ENCODE results near the gene COL6A1. TPM values are rescaled to one million over a fixed set of nuclear protein-coding genes. Genes with fewer than 3 reads are reported as not detected.

The COL6A1 gene
- total and polyA plus RNA-seq, 2 donors (not counting 3 experiments of a cell fraction or from before 2014, with no cell fraction given) = 30.1 to 42.4 TPM

- Histone ChIP-seq H4K20me1 (replicated peaks; ENCODE audit: control insufficient read depth, extremely low read depth, insufficient read depth, low read length) (no peaks in the 10 kb centered on the region), H3K4me3 (replicated peaks in 1 of 3; ENCODE audit: insufficient read depth in 1 of 3, low read depth in 1 of 3, low read length in 3 of 3) (no peak overlapping the region), H3K9me3 (replicated peaks; ENCODE audit: control insufficient read depth, insufficient read depth, low read length) (no peaks in the 10 kb centered on the region), H3K9ac (replicated peaks; ENCODE audit: extremely low read depth, insufficient read depth, low read length) (no peak overlapping the region), H3K27me3 (ENCODE audit: control insufficient read depth in 2 of 2, insufficient read depth in 2 of 2, low read length in 2 of 2) (no peaks in the 10 kb centered on the region), H3K9me1 (replicated peaks; ENCODE audit: control insufficient read depth, extremely low read depth, insufficient read depth, low read length) (no peaks in the 10 kb centered on the region), H3K27ac (ENCODE audit: insufficient read depth, low read depth, low read length) (no peak overlapping the region), H3K4me2 (ENCODE audit: insufficient read depth, low read length) (no peak overlapping the region), H2AFZ (ENCODE audit: low read depth, low read length) (no peak overlapping the region), H3K36me3 (ENCODE audit: control insufficient read depth in 2 of 2, extremely low read depth in 1 of 2, insufficient read depth in 2 of 2, low read length in 2 of 2) (no peaks in the 10 kb centered on the region), H3K4me1 (ENCODE audit: control insufficient read depth, extremely low read depth, insufficient read depth, low read length) (no peaks in the 10 kb centered on the region), H3K79me2 (ENCODE audit: control insufficient read depth, insufficient read depth, low read length) (no peaks in the 10 kb centered on the region)
- intact Hi-C loops (cut with micrococcal nuclease) = no loop called here
- ChIA-PET POLR2A (no interaction called here), CTCF (no interaction called here)
- DNase-seq (ENCODE audit: low read depth, low spot score) = no peak
- dilution Hi-C loops (cut with MboI; ENCODE audit: extremely low pct_ligation_motif_present, low sequenced_read_pairs) = no loop called here
- BruUV-seq (replicated peaks) = no TSS peak
- FAIRE-seq = no peak
- TF ChIP-seq MAX (IDR thresholded peaks at IDR 0.05; ENCODE audit: insufficient read depth, insufficient read length) (no peak), MYC (IDR thresholded peaks at IDR 0.05; ENCODE audit: low read depth, low read length) (no peak), FOS (IDR thresholded peaks at IDR 0.05; ENCODE audit: borderline replicate concordance, insufficient read depth, low read length) (no peak), EZH2 (IDR thresholded peaks at IDR 0.05; ENCODE audit: borderline replicate concordance, low read depth, low read length, severe bottlenecking) (no peak), POLR2A (IDR thresholded peaks at IDR 0.05; ENCODE audit: low read depth, low read length) (no peak)
- TF ChIP-seq, protein P1, sequence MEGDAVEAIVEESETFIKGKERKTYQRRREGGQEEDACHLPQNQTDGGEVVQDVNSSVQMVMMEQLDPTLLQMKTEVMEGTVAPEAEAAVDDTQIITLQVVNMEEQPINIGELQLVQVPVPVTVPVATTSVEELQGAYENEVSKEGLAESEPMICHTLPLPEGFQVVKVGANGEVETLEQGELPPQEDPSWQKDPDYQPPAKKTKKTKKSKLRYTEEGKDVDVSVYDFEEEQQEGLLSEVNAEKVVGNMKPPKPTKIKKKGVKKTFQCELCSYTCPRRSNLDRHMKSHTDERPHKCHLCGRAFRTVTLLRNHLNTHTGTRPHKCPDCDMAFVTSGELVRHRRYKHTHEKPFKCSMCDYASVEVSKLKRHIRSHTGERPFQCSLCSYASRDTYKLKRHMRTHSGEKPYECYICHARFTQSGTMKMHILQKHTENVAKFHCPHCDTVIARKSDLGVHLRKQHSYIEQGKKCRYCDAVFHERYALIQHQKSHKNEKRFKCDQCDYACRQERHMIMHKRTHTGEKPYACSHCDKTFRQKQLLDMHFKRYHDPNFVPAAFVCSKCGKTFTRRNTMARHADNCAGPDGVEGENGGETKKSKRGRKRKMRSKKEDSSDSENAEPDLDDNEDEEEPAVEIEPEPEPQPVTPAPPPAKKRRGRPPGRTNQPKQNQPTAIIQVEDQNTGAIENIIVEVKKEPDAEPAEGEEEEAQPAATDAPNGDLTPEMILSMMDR (IDR thresholded peaks at IDR 0.05; ENCODE audit: extremely low read depth in 1 of 2, insufficient read depth in 1 of 2, low read depth in 1 of 2, low read length in 2 of 2) = no peak
Measured at GRCh38 chr21:46045154-46045553, 63.6 kb downstream of the COL6A1 start.

- BruUV-seq (replicated peaks) = no TSS peak
- intact Hi-C loops (cut with micrococcal nuclease) (no loop called here), dilution Hi-C loops (cut with MboI; ENCODE audit: extremely low pct_ligation_motif_present, low sequenced_read_pairs) (no loop called here)
- ChIA-PET CTCF (no interaction called here), POLR2A (no interaction called here)
- Histone ChIP-seq H3K9me3 (replicated peaks; ENCODE audit: control insufficient read depth, insufficient read depth, low read length) (no peaks in the 10 kb centered on the region), H3K79me2 (ENCODE audit: control insufficient read depth, insufficient read depth, low read length) (no peaks in the 10 kb centered on the region), H3K27me3 (ENCODE audit: control insufficient read depth in 2 of 2, insufficient read depth in 2 of 2, low read length in 2 of 2) (no peaks in the 10 kb centered on the region), H3K4me2 (ENCODE audit: insufficient read depth, low read length) (no peak overlapping the region), H3K4me3 (replicated peaks in 1 of 3; ENCODE audit: insufficient read depth in 1 of 3, low read depth in 1 of 3, low read length in 3 of 3) (no peak overlapping the region), H4K20me1 (replicated peaks; ENCODE audit: control insufficient read depth, extremely low read depth, insufficient read depth, low read length) (no peaks in the 10 kb centered on the region), H3K4me1 (ENCODE audit: control insufficient read depth, extremely low read depth, insufficient read depth, low read length) (no peaks in the 10 kb centered on the region), H3K36me3 (ENCODE audit: control insufficient read depth in 2 of 2, extremely low read depth in 1 of 2, insufficient read depth in 2 of 2, low read length in 2 of 2) (no peaks in the 10 kb centered on the region), H2AFZ (ENCODE audit: low read depth, low read length) (no peak overlapping the region), H3K9me1 (replicated peaks; ENCODE audit: control insufficient read depth, extremely low read depth, insufficient read depth, low read length) (no peaks in the 10 kb centered on the region), H3K27ac (ENCODE audit: insufficient read depth, low read depth, low read length) (no peak overlapping the region), H3K9ac (replicated peaks; ENCODE audit: extremely low read depth, insufficient read depth, low read length) (no peak overlapping the region)
- DNase-seq (ENCODE audit: low read depth, low spot score) = no peak
- no peak for FAIRE-seq
- TF ChIP-seq, protein P1 (IDR thresholded peaks at IDR 0.05; ENCODE audit: extremely low read depth in 1 of 2, insufficient read depth in 1 of 2, low read depth in 1 of 2, low read length in 2 of 2) = no peak
- TF ChIP-seq MYC (IDR thresholded peaks at IDR 0.05; ENCODE audit: low read depth, low read length) (no peak), EZH2 (IDR thresholded peaks at IDR 0.05; ENCODE audit: borderline replicate concordance, low read depth, low read length, severe bottlenecking) (no peak), POLR2A (IDR thresholded peaks at IDR 0.05; ENCODE audit: low read depth, low read length) (no peak), GATA2 (IDR thresholded peaks at IDR 0.05; ENCODE audit: insufficient read depth, insufficient read length, low read depth, low read length) (no peak), POLR2AphosphoS5 (IDR thresholded peaks at IDR 0.05; ENCODE audit: insufficient read depth, low read depth, low read length) (no peak), FOS (IDR thresholded peaks at IDR 0.05; ENCODE audit: borderline replicate concordance, insufficient read depth, low read length) (no peak), JUN (IDR thresholded peaks at IDR 0.05; ENCODE audit: borderline replicate concordance, insufficient read depth, insufficient read length, low read depth) (no peak), MAX (IDR thresholded peaks at IDR 0.05; ENCODE audit: insufficient read depth, insufficient read length) (no peak)
Measured at GRCh38 chr21:46046471-46046870, 64.9 kb downstream of the COL6A1 start.

Measured in endothelial cell of umbilical vein (primary cell).